ENCODE measurements around the gene ERN1.
A peak's percentile ranks its signal among the peaks of the same experiment; 100 is the strongest.

ERN1 gene

GRCh38 chr17:64004903-64005733 is 124.8 kb downstream of the ERN1 start:
- no peak for DNase-seq (ENCODE audit: low read depth in 2 of 2)

GRCh38 chr17:64004218-64004770 is 125.7 kb downstream of the ERN1 start:
- no peak for DNase-seq (ENCODE audit: low read depth in 2 of 2)

GRCh38 chr17:64003526-64004121 is 126.3 kb downstream of the ERN1 start:
- no peak for DNase-seq (ENCODE audit: low read depth in 2 of 2)

GRCh38 chr17:64002658-64003525 is 127.1 kb downstream of the ERN1 start:
- no peak for DNase-seq (ENCODE audit: low read depth in 2 of 2)

GRCh38 chr17:64001763-64002529 is 128.0 kb downstream of the ERN1 start:
- no peak for DNase-seq (ENCODE audit: low read depth in 2 of 2)

GRCh38 chr17:64001091-64001579 is 128.8 kb downstream of the ERN1 start:
- DNase-seq (ENCODE audit: low read depth in 2 of 2), result no peak

GRCh38 chr17:63999680-64000531 is 130.0 kb downstream of the ERN1 start:
- no peak for DNase-seq (ENCODE audit: low read depth in 2 of 2)

- no peak for DNase-seq (ENCODE audit: low read depth in 2 of 2)
Measured at GRCh38 chr17:63998721-63999679, 130.9 kb downstream of the ERN1 start.

GRCh38 chr17:63998050-63998720 is 131.8 kb downstream of the ERN1 start, which contains the start of gene PRR29:
Gene PRR29 (plus strand): TSS chr17:63998351. CDS start chr17:63998365, 14 bp downstream.
- DNase-seq (ENCODE audit: low read depth in 2 of 2), result peak; percentile 35 to 65

- DNase-seq (ENCODE audit: low read depth in 2 of 2), result no peak
Measured at GRCh38 chr17:63997341-63998048, 132.4 kb downstream of the ERN1 start.

GRCh38 chr17:63996430-63997182 is 133.3 kb downstream of the ERN1 start:
- no peak for DNase-seq (ENCODE audit: low read depth in 2 of 2)

GRCh38 chr17:63995626-63996025 is 134.3 kb downstream of the ERN1 start:
- DNase-seq (ENCODE audit: low read depth in 2 of 2), result no peak

- DNase-seq (ENCODE audit: low read depth in 2 of 2), result no peak
Measured at GRCh38 chr17:63993368-63993985, 136.5 kb downstream of the ERN1 start.

GRCh38 chr17:63991611-63992010 is 138.3 kb downstream of the ERN1 start:
- no peak for DNase-seq (ENCODE audit: low read depth in 2 of 2)

GRCh38 chr17:63989622-63990345 is 140.2 kb downstream of the ERN1 start:
- no peak for DNase-seq (ENCODE audit: low read depth in 2 of 2)
